ENCODE results near the gene PPIL6. TPM values are rescaled to one million over a fixed set of nuclear protein-coding genes. Genes with fewer than 3 reads are reported as not detected.

Gene PPIL6
- total RNA-seq, 4 donors from 2014 or later: 2.2 to 9.2 (median 5.5) TPM

GRCh38 chr6:109374326-109374892, 66.0 kb downstream of the PPIL6 start:
- peaks cover 29 to 94% (median 60%) of the 10 kb centered on the region in 4 donors for H3K36me3 ChIP-seq
- DNase-seq (ENCODE audit: extremely low spot score): no peak
- no peaks in the 10 kb centered on the region for H3K9me3 ChIP-seq
- TF ChIP-seq POLR2AphosphoS5 (IDR thresholded peaks at IDR 0.05): no peak
- TF ChIP-seq EP300 (IDR thresholded peaks at IDR 0.05): no peak
- peaks cover 19 to 71% (median 67%) of the 10 kb centered on the region in 4 donors for H3K4me1 ChIP-seq
- H3K27me3 ChIP-seq: no peaks in the 10 kb centered on the region
- 82% methylated on average over 4 of the region's 4 CpGs for WGBS
- no peak overlapping the region for H3K4me3 ChIP-seq
- H3K27ac ChIP-seq (replicated peaks in 1 of 4): no peak overlapping the region
- intact Hi-C loops (cut with DNase I): no loop called here

- no peak for TF ChIP-seq POLR2A (IDR thresholded peaks at IDR 0.05; ENCODE audit: low read depth)
- TF ChIP-seq POLR2AphosphoS5 (IDR thresholded peaks at IDR 0.05): no peak
- TF ChIP-seq CTCF (IDR thresholded peaks at IDR 0.05): no peak
- no peak for TF ChIP-seq EP300 (IDR thresholded peaks at IDR 0.05)
- Histone ChIP-seq H3K4me3 (no peak overlapping the region), H3K36me3 (peaks cover 30 to 94% (median 63%) of the 10 kb centered on the region in 4 donors), H3K4me1 (peaks cover 13 to 64% (median 60%) of the 10 kb centered on the region in 4 donors), H3K9me3 (no peaks in the 10 kb centered on the region), H3K27ac (replicated peaks in 1 of 4) (no peak overlapping the region), H3K27me3 (no peaks in the 10 kb centered on the region)
- no peak for DNase-seq (ENCODE audit: extremely low spot score)
- intact Hi-C loops (cut with DNase I): no loop called here
- WGBS: 86% methylated on average over 4 of the region's 4 CpGs
These were observed 66.7 kb downstream of the PPIL6 start for GRCh38 chr6:109373762-109374161.

GRCh38 chr6:109373331-109373730, 67.1 kb downstream of the PPIL6 start:
- Histone ChIP-seq H3K4me1 (peaks cover 13 to 60% (median 57%) of the 10 kb centered on the region in 4 donors), H3K9me3 (no peaks in the 10 kb centered on the region), H3K27ac (replicated peaks in 1 of 4) (no peak overlapping the region), H3K27me3 (no peaks in the 10 kb centered on the region), H3K36me3 (peaks cover 33 to 94% (median 67%) of the 10 kb centered on the region in 4 donors), H3K4me3 (no peak overlapping the region)
- no peak for TF ChIP-seq CTCF (IDR thresholded peaks at IDR 0.05)
- no peak for TF ChIP-seq POLR2A (IDR thresholded peaks at IDR 0.05; ENCODE audit: low read depth)
- TF ChIP-seq EP300 (IDR thresholded peaks at IDR 0.05): no peak
- no peak for TF ChIP-seq POLR2AphosphoS5 (IDR thresholded peaks at IDR 0.05)
- 67% methylated on average over 4 of the region's 4 CpGs for WGBS
- intact Hi-C loops (cut with DNase I): no loop called here
- no peak for DNase-seq (ENCODE audit: extremely low spot score)

GRCh38 chr6:109372130-109372529, 68.3 kb downstream of the PPIL6 start:
- H3K36me3 ChIP-seq: peaks cover 41 to 94% (median 71%) of the 10 kb centered on the region in 4 donors
- intact Hi-C loops (cut with DNase I): no loop called here
- H3K27ac ChIP-seq (replicated peaks in 1 of 4): no peak overlapping the region
- 48% methylated on average over 2 of the region's 2 CpGs for WGBS
- TF ChIP-seq POLR2A (IDR thresholded peaks at IDR 0.05; ENCODE audit: low read depth) (no peak), CTCF (IDR thresholded peaks at IDR 0.05) (no peak), EP300 (IDR thresholded peaks at IDR 0.05) (no peak), POLR2AphosphoS5 (IDR thresholded peaks at IDR 0.05) (no peak)
- no peaks in the 10 kb centered on the region for H3K9me3 ChIP-seq
- no peaks in the 10 kb centered on the region for H3K27me3 ChIP-seq
- H3K4me3 ChIP-seq: no peak overlapping the region
- H3K4me1 ChIP-seq: peaks cover 10 to 48% (median 45%) of the 10 kb centered on the region in 4 donors
- DNase-seq (ENCODE audit: extremely low spot score): no peak

GRCh38 chr6:109370792-109371191, 69.6 kb downstream of the PPIL6 start:
- H3K4me1 ChIP-seq: peaks cover 10 to 40% (median 35%) of the 10 kb centered on the region in 4 donors
- no peak overlapping the region for H3K27ac ChIP-seq (replicated peaks in 1 of 4)
- H3K4me3 ChIP-seq: no peak overlapping the region
- H3K36me3 ChIP-seq: peaks cover 30 to 94% (median 63%) of the 10 kb centered on the region in 4 donors
- WGBS: 64% methylated on average over 3 of the region's 3 CpGs
- TF ChIP-seq EP300 (IDR thresholded peaks at IDR 0.05) (no peak), CTCF (IDR thresholded peaks at IDR 0.05) (no peak), POLR2A (IDR thresholded peaks at IDR 0.05; ENCODE audit: low read depth) (no peak), POLR2AphosphoS5 (IDR thresholded peaks at IDR 0.05) (no peak)
- no peak for DNase-seq (ENCODE audit: extremely low spot score)
- intact Hi-C loops (cut with DNase I): no loop called here
- H3K9me3 ChIP-seq: no peaks in the 10 kb centered on the region
- no peaks in the 10 kb centered on the region for H3K27me3 ChIP-seq

All from esophagus muscularis mucosa (tissue), 4 donors.